GDM1 (cell line): ENCODE measurements around the gene TNNC2.
"Not testable (repeated sequence)": the region's sequence is repeated elsewhere in the genome, so short reads cannot be mapped to it uniquely, and the experiment has no call there.

ENCODE experiments used
- DNase-seq: peaks from one replicate; lab custom pipeline; 2025; lab: John Stamatoyannopoulos, UW

The TNNC2 gene

DNA sequence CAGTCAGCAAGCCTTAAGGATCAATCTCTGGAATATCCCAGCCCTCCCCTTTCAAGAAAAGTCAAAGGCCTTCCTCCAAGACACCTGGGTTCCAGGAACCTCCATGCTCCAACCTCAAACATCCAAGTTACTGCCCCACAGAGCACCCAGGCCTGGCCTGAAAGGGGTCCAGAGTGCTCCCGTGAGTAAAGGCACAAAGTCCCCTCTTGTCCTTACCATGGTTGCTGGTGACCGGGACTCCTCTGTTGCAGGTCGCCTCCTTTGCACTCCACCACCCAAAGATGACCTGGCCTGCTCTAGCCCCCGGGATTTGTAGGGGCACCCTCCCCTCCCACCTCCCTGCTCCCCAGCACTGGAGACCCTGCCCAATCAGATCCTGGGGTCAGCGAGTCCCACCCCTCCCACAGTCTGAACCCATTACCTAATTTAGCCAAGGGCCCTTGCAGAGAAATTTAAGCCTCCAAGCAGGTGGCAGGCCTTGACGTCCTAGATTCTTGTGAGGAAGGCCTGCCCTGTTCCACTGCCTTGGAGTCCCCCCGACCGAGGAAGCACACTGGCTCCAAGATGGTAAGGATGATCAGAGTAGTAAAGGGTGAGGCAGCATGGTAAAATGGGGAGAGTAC, at the start of gene TNNC2:
Gene TNNC2 (minus strand): TSS at position 283 of the 623 bp plus-strand sequence. CDS start 64 bp downstream, at position 219.
- DNase-seq = no peak

GRCh38 chr20:45874576-45874975, 47.5 kb upstream of the TNNC2 start:
- DNase-seq = no peak

DNA sequence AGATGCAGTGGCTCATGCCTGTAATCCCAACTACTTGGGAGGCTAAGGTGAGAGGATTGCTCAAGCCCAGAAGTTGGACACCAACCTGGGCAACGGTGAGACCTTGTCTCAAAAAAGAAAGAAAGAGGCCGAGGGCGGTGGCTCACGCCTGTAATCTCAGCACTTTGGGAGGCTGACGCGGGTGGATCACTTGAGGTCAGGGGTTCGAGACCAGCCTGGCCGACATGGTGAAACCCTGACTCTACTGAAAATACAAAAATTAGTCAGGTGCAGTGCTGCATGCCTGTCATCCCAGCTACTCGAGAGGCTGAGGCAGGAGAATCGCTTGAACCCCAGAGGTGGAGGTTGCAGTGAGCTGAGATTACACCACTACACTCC, 47.0 kb upstream of the TNNC2 start:
- DNase-seq = not testable (repeated sequence)

DNA sequence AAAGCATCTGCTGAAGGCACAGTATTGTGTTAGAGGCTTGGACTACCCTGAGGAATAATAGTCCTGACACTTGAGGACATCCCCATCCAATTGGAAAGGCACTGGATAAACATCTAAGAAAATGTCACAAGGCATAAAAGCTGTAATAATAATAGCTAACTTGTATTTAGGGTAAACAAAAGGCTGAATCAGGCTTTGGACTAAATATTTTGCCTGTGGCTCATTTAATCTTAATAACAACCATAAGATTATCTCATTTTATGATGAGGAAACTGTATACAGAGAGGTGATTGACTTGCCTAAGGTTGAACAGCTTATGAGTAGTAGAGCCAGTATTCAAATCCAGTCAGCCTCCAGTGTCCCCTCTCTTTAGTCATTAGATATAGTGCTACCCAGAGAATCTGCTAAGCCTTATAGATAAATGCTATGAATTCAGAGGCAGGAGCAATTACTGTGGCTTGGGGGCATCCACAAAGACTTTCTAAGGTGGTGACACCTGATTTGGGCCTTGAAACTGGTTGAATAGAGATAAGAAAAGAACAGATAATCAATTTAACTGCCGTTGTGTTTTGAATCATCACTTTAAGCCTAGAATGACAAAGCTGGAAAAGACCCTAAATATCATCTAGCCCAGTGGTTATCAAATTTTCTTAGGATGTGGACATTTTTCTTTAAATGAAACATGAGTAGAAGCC, 46.4 kb upstream of the TNNC2 start:
- DNase-seq = no peak

- no peak for DNase-seq
These were observed 45.5 kb upstream of the TNNC2 start for GRCh38 chr20:45872626-45873025.

DNA sequence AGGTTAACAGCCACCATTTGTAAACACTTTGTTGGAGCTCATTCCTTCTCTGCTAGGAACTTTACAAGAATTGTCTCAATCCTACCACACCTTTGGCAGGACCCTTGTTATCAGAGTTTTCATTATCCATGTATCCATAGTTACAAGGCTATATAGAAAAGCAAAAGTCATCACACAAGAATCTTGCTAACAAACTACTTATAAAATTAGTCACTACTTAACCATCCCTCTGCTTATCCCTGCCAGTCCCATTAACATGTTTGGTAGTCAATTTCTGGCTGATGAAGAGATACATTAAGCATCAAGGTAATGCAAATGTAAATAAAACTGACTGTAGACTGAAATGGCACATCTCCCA, 40.7 kb upstream of the TNNC2 start:
- no peak for DNase-seq

- no peak for DNase-seq
These were observed 40.2 kb upstream of the TNNC2 start for GRCh38 chr20:45867136-45867818.

- DNase-seq = no peak
These were observed 39.3 kb upstream of the TNNC2 start for GRCh38 chr20:45866454-45866853.

- no peak for DNase-seq
These were observed 36.7 kb upstream of the TNNC2 start for GRCh38 chr20:45863543-45864470.

- no peak for DNase-seq
These were observed 34.3 kb upstream of the TNNC2 start for GRCh38 chr20:45861221-45862075.

GRCh38 chr20:45860560-45861220, 33.6 kb upstream of the TNNC2 start:
- DNase-seq = no peak

- no peak for DNase-seq
These were observed 32.8 kb upstream of the TNNC2 start for GRCh38 chr20:45859916-45860315.

- peak; percentile 51 for DNase-seq
These were observed 30.7 kb upstream of the TNNC2 start for GRCh38 chr20:45857882-45858216.

- peak; percentile 98 for DNase-seq
These were observed 30.2 kb upstream of the TNNC2 start, which contains the start of the genes ACOT8 and ZSWIM3 for GRCh38 chr20:45857114-45857881. Gene ACOT8 (minus strand): TSS chr20:45857392. CDS start chr20:45857315, 77 bp downstream. Gene ZSWIM3 (plus strand): TSS chr20:45857614. CDS start chr20:45857826, 212 bp downstream.

DNA sequence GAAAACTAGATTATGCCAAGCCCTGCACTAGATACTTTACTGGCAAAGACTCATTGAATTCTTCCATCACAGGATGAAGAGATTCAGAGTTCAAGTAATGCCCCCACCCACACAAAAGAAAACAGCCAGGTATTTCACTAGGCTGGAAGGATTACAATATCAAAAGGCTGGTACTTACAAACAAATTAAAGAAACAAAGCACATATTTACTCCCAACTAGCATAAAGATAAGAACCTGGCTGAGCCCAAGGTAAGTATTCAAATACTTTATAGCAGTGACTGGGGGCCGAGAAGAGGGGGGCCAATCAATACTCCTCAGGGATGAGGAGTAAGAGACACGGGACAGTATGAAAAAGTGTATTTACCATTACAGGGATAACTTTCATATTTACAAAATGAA, 26.4 kb upstream of the TNNC2 start:
- no peak for DNase-seq

GRCh38 chr20:45852326-45852725, 25.2 kb upstream of the TNNC2 start:
- no peak for DNase-seq

- no peak for DNase-seq
These were observed 24.4 kb upstream of the TNNC2 start for GRCh38 chr20:45851501-45851900.

DNA sequence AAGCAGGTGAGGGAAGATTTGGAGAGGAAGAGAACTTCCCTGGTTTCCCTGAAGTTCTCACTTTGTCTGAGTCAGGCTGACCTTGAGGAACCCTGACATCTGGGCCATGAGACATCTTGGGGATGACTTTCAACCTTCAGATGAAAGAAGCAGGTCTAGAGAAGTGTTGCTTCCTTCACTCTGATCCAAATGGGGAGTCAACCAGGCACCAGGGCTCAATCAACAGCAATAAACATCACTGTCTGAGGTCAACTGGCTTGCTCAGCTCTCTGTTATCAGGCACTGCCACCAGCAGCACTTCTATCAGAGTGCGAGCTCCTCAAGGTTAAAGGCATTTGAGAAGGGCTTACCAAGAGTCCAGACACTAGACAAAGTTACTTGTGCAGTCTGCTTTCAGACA, 23.8 kb upstream of the TNNC2 start:
- DNase-seq = no peak

- no peak for DNase-seq
These were observed 23.1 kb upstream of the TNNC2 start for GRCh38 chr20:45850238-45850637.
